HG03280 (cell line): ENCODE data around the gene ATP10A.
A peak's percentile ranks its signal among the peaks of the same experiment; 100 is the strongest.
"Not testable (repeated sequence)": the region's sequence is repeated elsewhere in the genome, so short reads cannot be mapped to it uniquely, and the experiment has no call there.

Source experiments
- ATAC-seq: cut with Tn5 transposase; IDR thresholded peaks from one replicate; pipeline ENCODE4 v1.9.1; 2021; ENCODE audit warnings: mild to moderate bottlenecking, moderate library complexity; ENCODE audit not compliant: unreplicated experiment

The ATP10A gene

DNA sequence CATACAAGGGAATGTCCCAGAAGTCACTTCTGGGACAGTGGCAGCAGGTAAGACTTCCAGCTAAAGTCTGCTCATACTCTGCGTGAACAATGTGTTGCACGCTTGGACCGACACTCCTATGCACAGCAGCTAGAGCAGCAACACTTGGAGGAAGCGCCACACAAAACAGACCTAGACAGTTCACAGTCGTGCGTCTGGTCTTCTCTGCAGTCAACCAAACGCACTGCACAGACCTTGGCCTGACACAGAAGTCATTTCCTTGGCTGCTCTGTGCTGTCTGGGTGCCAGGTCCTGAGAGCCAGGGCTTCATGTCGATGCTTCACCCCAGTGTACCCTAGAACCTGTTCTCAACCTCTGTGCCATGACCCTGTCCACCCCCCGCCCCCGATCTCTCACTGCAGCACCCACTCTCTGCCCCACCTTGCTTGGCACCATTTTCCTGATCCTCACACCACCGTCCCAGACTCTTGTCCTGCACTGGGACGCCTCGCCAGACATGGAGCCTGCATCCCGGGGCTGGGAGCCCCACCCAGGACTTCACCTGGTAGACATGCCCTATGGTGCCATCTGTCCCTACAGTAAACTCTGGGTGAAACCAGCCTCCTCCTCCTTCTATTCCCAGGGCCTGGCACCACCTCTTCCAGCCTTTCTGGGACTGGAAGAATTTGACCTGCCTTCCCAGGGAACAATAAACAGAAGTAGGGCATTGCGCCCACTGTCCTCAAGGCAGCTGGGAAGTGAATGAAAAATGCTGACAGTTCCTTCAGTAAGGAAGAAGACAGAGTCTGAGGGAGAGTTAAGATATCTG is 3.1 kb downstream of the ATP10A start:
- no peak for ATAC-seq

GRCh38 chr15:25858952-25859760 is 4.0 kb downstream of the ATP10A start:
- no peak for ATAC-seq

DNA sequence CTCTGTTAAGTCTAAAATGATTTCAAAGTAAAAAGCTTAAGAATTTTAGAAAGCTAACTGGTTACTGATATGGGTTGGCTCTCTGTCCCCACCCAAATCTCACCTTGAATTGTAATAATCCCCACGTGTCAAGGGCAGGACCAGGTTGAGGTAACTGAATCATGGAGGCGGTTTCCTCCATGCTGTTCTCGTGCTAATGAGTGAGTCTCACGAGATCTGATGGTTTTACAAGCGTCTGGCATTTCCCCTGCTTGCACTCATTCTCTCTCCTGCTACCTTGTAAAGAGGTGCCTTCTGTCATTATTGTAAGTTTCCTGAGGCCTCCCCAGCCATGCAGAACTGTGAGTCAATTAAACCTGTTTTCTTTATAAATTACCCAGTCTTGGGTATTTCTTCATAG is 7.1 kb downstream of the ATP10A start:
- not testable (repeated sequence) for ATAC-seq

DNA sequence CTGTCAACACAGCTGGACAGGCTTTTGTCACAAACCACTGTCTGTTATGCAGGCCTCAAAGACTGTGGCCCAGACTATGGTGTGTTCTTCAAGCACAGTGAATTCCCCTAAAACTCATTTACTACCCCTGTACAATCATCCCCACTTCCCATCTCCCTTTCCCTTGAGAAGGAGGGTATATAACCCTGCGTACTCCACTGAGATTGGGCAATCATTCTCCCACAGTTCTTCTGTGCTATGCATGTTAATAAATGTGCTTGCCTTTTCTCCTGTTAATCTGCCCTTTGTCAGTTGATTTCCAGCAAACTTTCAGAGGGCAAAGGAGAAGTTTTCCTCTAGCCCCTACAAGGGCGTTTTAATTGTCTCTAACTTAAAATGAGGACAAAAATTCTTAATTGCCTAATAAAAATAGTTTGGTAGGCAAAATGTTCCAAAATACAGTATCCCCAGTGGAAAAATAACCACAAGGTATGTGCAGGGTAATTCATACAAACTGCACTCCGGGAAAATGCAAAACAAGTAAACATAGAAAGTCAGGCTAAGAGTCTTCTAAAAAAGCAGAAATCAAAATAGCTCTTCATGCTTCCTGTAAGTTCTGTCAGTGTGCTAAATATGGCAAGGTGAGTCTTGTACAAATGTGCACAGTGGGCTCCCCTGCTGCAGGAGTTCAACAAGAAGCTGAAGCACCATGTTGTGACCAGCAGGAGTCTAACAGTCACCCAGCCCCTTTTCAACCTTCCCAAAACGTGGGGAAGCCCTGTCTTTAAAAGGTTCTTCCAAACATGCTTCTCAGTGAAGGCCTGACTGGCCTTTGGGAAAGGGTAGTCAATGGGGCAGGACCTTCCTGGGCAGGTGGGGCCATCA is 10.2 kb downstream of the ATP10A start:
- ATAC-seq: no peak

- ATAC-seq: no peak
Observed at GRCh38 chr15:25852027-25852426, 11.1 kb downstream of the ATP10A start.

- peak; percentile 77 for ATAC-seq
Observed at GRCh38 chr15:25850154-25851111, 12.7 kb downstream of the ATP10A start.

DNA sequence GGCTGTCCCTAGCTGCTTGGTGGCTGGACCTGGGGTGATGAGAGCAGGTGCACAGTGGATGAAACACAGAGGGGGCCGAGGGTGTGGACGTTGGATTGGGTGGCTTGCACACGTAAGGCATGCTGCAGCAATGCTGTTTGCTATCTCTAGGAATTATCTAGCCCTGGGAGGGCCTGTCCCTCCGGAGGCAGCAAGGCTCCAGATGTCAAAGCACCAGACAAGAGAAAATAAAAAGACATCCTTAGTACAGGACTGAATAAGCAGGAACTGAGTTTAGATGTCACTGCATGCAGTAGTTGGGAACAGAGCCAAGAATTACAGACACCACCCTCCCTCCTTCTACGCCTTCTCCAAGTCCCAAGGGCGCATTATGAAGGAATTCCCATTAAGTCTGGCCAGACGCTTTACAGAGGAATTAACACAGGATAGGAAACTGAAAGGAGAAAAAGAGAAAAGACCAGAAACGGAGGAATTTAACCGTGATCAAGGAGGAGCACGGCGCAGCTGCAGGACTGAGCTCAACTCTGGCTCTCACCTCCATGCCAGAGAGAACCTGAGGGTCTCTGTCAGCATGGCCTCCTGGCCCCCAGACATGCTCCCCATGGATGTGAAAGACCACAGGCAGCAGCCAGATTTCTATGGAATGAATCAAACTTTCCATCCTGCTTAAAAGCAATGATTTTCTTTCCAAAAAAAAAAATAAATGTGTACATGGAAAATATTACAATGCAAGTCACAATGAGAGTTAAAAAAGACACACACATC is 13.8 kb downstream of the ATP10A start:
- ATAC-seq: no peak

DNA sequence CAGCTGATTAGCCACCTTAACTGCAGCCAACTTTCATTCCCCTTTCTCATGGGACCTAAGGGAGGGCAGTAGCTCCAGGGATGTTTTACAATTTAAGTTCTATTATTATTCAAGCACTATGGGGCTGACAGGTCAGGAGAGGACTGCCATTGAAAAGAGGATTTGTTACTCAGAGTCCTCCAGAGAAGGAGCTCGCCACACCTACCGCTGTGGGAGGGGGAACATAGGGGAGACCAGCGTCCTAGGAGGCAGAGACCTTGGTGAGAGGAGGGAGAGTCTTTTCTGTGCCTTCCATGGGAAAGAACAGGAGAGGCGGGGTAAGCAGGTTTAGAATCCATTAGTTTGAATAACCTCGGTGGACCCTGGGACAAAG is 14.4 kb downstream of the ATP10A start:
- ATAC-seq: no peak

GRCh38 chr15:25848325-25848724 is 14.8 kb downstream of the ATP10A start:
- no peak for ATAC-seq

DNA sequence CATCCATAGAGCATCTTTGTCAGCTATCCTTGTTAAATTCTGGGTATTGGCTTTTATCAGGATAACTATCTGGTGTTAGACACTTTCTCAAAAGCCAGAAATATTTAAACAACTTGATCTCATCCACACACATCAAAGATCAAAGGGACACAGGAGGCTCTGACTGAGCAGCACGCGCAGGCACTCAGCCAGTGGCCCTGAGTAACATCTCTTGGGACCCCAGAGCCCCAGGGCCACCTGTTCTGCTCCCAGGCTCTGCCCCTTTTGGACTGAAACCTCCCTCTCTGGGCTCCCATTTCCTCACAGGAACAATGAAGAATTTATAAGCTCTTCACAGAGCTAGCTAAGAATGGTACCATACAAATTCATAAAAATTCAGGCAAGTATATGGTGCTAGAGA is 16.1 kb downstream of the ATP10A start:
- no peak for ATAC-seq

DNA sequence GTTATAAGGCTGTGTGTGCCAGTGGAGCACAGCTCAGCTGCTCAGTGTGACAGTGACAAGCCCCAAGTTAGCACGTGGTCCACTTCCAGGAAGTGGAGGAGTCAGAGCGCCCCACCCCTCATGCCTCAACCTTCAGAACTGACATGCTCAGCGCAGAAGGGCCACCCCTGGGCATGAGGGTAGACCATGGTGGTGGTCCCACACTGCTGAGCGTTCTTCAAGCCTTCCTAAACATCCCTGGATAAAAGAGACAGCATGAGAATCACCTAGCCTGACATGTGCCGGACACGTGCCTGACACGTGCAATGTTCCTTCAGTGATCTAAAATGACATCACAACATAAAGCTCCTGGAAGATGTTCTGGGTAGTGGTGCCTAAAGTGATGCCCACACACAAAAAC is 16.8 kb downstream of the ATP10A start:
- no peak for ATAC-seq

GRCh38 chr15:25844981-25845680 is 18.0 kb downstream of the ATP10A start:
- no peak for ATAC-seq

DNA sequence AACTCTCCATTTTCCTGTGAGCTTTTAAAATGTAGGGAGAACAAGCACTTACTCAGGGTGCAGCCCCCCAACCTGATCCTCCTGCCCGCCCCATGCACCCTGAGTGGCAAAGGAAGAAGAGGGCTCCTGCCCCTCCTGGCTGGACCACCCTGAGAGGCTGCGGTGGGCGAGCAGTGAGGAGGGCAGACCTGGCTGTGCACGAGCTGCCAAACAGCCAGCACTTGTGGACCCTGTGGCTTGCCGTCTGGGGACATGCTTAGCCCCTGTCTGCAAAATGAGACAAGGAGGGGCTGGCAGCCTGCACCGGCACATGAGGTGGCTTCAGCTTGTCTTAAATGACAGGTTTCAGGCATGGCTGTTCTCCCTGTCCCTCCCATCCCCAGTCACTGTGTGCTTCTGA is 18.6 kb downstream of the ATP10A start:
- ATAC-seq: no peak

- ATAC-seq: no peak
Observed at GRCh38 chr15:25844076-25844475, 19.1 kb downstream of the ATP10A start.

GRCh38 chr15:25839638-25840156 is 23.4 kb downstream of the ATP10A start:
- no peak for ATAC-seq

GRCh38 chr15:25838871-25839195 is 24.3 kb downstream of the ATP10A start:
- ATAC-seq: no peak

DNA sequence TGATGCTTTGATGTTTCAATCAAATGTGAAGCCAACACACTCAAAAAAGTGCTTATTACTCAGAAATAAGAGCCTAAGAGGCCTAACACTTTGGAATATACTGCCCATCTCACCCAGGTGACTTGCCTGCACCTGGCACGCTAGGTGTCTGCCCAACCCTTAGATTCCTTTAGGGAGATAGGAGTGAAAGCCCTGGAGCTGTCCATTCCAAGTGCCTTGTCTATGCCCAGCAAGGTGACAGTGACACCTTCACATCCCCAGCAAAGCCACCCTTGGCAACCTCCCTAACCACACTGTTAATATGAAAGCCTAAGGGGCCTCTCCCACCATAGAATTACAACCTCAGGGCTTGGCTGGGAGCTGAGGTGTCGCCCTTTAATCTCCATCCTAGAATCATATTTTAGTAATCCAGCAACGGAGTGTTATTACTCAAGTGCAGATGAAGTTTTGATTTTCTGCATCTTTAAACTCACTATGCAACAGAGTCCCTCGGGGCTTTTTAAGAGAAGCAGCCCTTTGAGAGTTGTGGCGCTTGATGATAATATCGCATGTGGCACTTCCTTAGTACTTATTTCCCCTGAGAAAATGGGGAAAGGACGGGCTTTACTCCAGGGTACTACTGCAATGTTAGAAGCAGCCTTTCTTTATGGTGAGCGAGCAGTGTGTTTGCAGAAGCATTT is 24.8 kb downstream of the ATP10A start:
- ATAC-seq: no peak

- ATAC-seq: no peak
Observed at GRCh38 chr15:25832158-25832557, 31.0 kb downstream of the ATP10A start.
